Liver (tissue), 9 donors: ENCODE data around the gene TBC1D20. TPM values are rescaled to one million over a fixed set of nuclear protein-coding genes. Genes with fewer than 3 reads are reported as not detected.

Experiments
- DNase-seq: peaks from one replicate; pipeline ENCODE4 v3.0.0-alpha.2; 2017; ENCODE audit warnings: low spot score
- H3K27ac ChIP-seq, 2 donors: one replicate each; pipeline ENCODE4 v1.7.0; 2013; ENCODE audit warnings: inconsistent platforms in 2 of 2, low read length in 2 of 2, control low read depth in 1 of 2, low read depth in 1 of 2, mild to moderate bottlenecking in 1 of 2
- H3K27me3 ChIP-seq, 4 donors: one replicate each; pipeline versions ENCODE4 v1.6.1 to v1.7.0; 2013; ENCODE audit warnings: low read length in 3 of 4, inconsistent platforms in 1 of 4, mild to moderate bottlenecking in 1 of 4, moderate library complexity in 1 of 4; ENCODE audit not compliant: control insufficient read depth in 4 of 4, insufficient read depth in 4 of 4
- H3K36me3 ChIP-seq, 4 donors: one replicate each; pipeline versions ENCODE4 v1.6.1 to v1.7.0; 2013; ENCODE audit warnings: low read length in 3 of 4, mild to moderate bottlenecking in 3 of 4, low read depth in 1 of 4, moderate library complexity in 1 of 4; ENCODE audit not compliant: control insufficient read depth in 4 of 4, insufficient read depth in 3 of 4
- H3K4me1 ChIP-seq, 4 donors: one replicate each; pipeline versions ENCODE4 v1.6.1 to v1.7.0; 2013; ENCODE audit warnings: low read length in 3 of 4, mild to moderate bottlenecking in 3 of 4, moderate library complexity in 1 of 4; ENCODE audit not compliant: control insufficient read depth in 4 of 4, insufficient read depth in 4 of 4
- H3K4me3 ChIP-seq, 3 donors: one replicate each; pipeline versions ENCODE4 v1.6.1 to v1.7.0; 2013; ENCODE audit warnings: low read length in 3 of 3, control low read depth in 1 of 3, low read depth in 1 of 3, mild to moderate bottlenecking in 1 of 3
- H3K9ac ChIP-seq, 2 donors: one replicate each; pipeline ENCODE4 v1.7.0; 2013; ENCODE audit warnings: low read length in 2 of 2, mild to moderate bottlenecking in 2 of 2, moderate library complexity in 2 of 2, control low read depth in 1 of 2, low read depth in 1 of 2
- H3K9me3 ChIP-seq, 4 donors: one replicate each; pipeline versions ENCODE4 v1.6.1 to v1.7.0; 2013; ENCODE audit warnings: low read length in 3 of 4; ENCODE audit not compliant: control insufficient read depth in 4 of 4
- ATF3 ChIP-seq: IDR thresholded peaks from 2 replicates; pipeline ENCODE4 v1.6.1; 2016; ENCODE audit warnings: antibody characterized with exemption
- CTCF ChIP-seq: fragments of 150-350 bp; IDR thresholded peaks from 2 replicates; pipeline ENCODE4 v1.5.1; 2017; ENCODE audit warnings: improper control_type of control experiment, low read depth, low read length; ENCODE audit not compliant: missing input control
- EGR1 ChIP-seq, 2 donors: IDR thresholded peaks; 2 replicates each; pipeline ENCODE4 v1.6.1; 2016 to 2018; ENCODE audit warnings: antibody characterized with exemption in 2 of 2, low read depth in 2 of 2
- FOXA2 ChIP-seq: IDR thresholded peaks from 2 replicates; pipeline ENCODE4 v1.6.1; 2016; ENCODE audit warnings: antibody characterized with exemption
- GABPA ChIP-seq, 2 donors: IDR thresholded peaks in 1 of 2; conservative IDR thresholded peaks in 1 of 2; 2 replicates each; pipeline ENCODE4 v1.6.1; 2016; ENCODE audit warnings: antibody characterized with exemption in 2 of 2, mild to moderate bottlenecking in 1 of 2, moderate library complexity in 1 of 2
- HNF4A ChIP-seq, 2 donors: conservative IDR thresholded peaks; 2 replicates each; pipeline ENCODE4 v1.6.1; 2016; ENCODE audit warnings: antibody characterized with exemption in 2 of 2, mild to moderate bottlenecking in 2 of 2
- HNF4G ChIP-seq: IDR thresholded peaks from 2 replicates; pipeline ENCODE4 v1.6.1; 2016; ENCODE audit warnings: antibody characterized with exemption
- JUND ChIP-seq, 2 donors: IDR thresholded peaks; 2 replicates each; pipeline ENCODE4 v1.6.1; 2016; ENCODE audit warnings: antibody characterized with exemption in 2 of 2
- MAX ChIP-seq: IDR thresholded peaks from 2 replicates; pipeline ENCODE4 v1.6.1; 2016; ENCODE audit warnings: antibody characterized with exemption
- NR2F2 ChIP-seq: IDR thresholded peaks from 2 replicates; pipeline ENCODE4 v1.6.1; 2016; ENCODE audit warnings: antibody characterized with exemption
- RAD21 ChIP-seq, 2 donors: IDR thresholded peaks; 2 replicates each; pipeline ENCODE4 v1.6.1; 2016; ENCODE audit warnings: antibody characterized with exemption in 2 of 2, mild to moderate bottlenecking in 2 of 2
- REST ChIP-seq: IDR thresholded peaks from 2 replicates; pipeline ENCODE4 v1.6.1; 2016; ENCODE audit warnings: antibody characterized with exemption, mild to moderate bottlenecking
- RXRA ChIP-seq, 2 donors: IDR thresholded peaks; 2 replicates each; pipeline ENCODE4 v1.6.1; 2017 to 2018; ENCODE audit warnings: antibody characterized with exemption in 2 of 2, mild to moderate bottlenecking in 1 of 2
- SP1 ChIP-seq: IDR thresholded peaks from 2 replicates; pipeline ENCODE4 v1.6.1; 2018; ENCODE audit warnings: antibody characterized with exemption, mild to moderate bottlenecking
- TAF1 ChIP-seq: conservative IDR thresholded peaks from 2 replicates; pipeline ENCODE4 v1.6.1; 2016; ENCODE audit warnings: antibody characterized with exemption, mild to moderate bottlenecking
- YY1 ChIP-seq: IDR thresholded peaks from 2 replicates; pipeline ENCODE4 v1.6.1; 2016; ENCODE audit warnings: antibody characterized with exemption, mild to moderate bottlenecking
- ZBTB33 ChIP-seq: IDR thresholded peaks from 2 replicates; pipeline ENCODE4 v1.6.1; 2016; ENCODE audit warnings: antibody characterized with exemption
- WGBS: extraction: QIAGEN DNeasy Blood & Tissue Kit; methylation state at CpG from one replicate; pipeline ENCODE4 v1.1.7; 2013; 5-methylcytosine and 5-hydroxymethylcytosine counted together
- polyA plus RNA-seq, 2 donors: library from polyadenylated mRNA; stranded (reverse) in 1 of 2; unstranded in 1 of 2; fragments of 200-250 nt in 1 of 2; fragments of >200 nt in 1 of 2; fragmentation: Nextera tagmentation in 1 of 2; extraction: Ambion mirVana in 1 of 2; gene quantifications; one replicate each; pipeline versions ENCODE4 v1.2.1 to v1.2.3, GENCODE V29; 2013 to 2015
- total RNA-seq, 2 donors: library from RNA; depleted of rRNA; stranded (reverse); fragments of >200 nt; gene quantifications; one replicate each; pipeline ENCODE4 v1.2.3, GENCODE V29; 2014
- donor health status: healthy.
- donor health status: healthy.
- donor health status: healthy.
- donor health status: healthy.
- donor health status: healthy.

TBC1D20 gene
- total and polyA plus RNA-seq, 4 donors = 8.7 to 18.9 (median 11.9) TPM

- Histone ChIP-seq H3K4me1 (peaks cover 4 to 21% (median 9%) of the 10 kb centered on the region in 4 donors), H3K27me3 (no peaks in the 10 kb centered on the region), H3K9ac (no peak overlapping the region), H3K9me3 (no peaks in the 10 kb centered on the region), H3K4me3 (no peak overlapping the region), H3K36me3 (no peaks in the 10 kb centered on the region), H3K27ac (no peak overlapping the region)
- TF ChIP-seq TAF1 (no peak), NR2F2 (no peak), JUND (IDR thresholded peaks at IDR 0.05) (no peak), YY1 (no peak), SP1 (no peak), ZBTB33 (no peak), FOXA2 (no peak), CTCF (no peak), ATF3 (no peak), EGR1 (IDR thresholded peaks at IDR 0.05; ENCODE audit: low read depth in 2 of 2) (no peak), HNF4A (conservative IDR thresholded peaks at IDR 0.05) (no peak), RXRA (IDR thresholded peaks at IDR 0.05) (no peak), GABPA (IDR thresholded peaks at IDR 0.05 in 1 of 2, conservative IDR thresholded peaks at IDR 0.05 in 1 of 2) (no peak), RAD21 (IDR thresholded peaks at IDR 0.05) (no peak), REST (no peak)
- DNase-seq = no peak
- WGBS = 94% methylated on average over 4 of the region's 4 CpGs
Observed at GRCh38 chr20:404088-404487, 58.2 kb downstream of the TBC1D20 start.

- 96% methylated on average over 3 of the region's 3 CpGs for WGBS
- Histone ChIP-seq H3K4me3 (no peak overlapping the region), H3K36me3 (no peaks in the 10 kb centered on the region), H3K27me3 (no peaks in the 10 kb centered on the region), H3K4me1 (peaks cover 4 to 16% (median 7%) of the 10 kb centered on the region in 4 donors), H3K9me3 (no peaks in the 10 kb centered on the region), H3K27ac (peak overlapping the region in 1 of 2 donors; percentile 92), H3K9ac (no peak overlapping the region)
- DNase-seq = no peak
- no peak for TF ChIP-seq CTCF
- TF ChIP-seq GABPA (IDR thresholded peaks at IDR 0.05 in 1 of 2, conservative IDR thresholded peaks at IDR 0.05 in 1 of 2) = no peak
- no peak for TF ChIP-seq TAF1
- no peak for TF ChIP-seq REST
- TF ChIP-seq HNF4A (conservative IDR thresholded peaks at IDR 0.05) = no peak
- TF ChIP-seq MAX = no peak
- TF ChIP-seq HNF4G = no peak
Observed at GRCh38 chr20:403582-403957, 58.8 kb downstream of the TBC1D20 start.
